DMS153 (cell line): ENCODE measurements around the gene ZNF777.
"Not testable (repeated sequence)": the region's sequence is repeated elsewhere in the genome, so short reads cannot be mapped to it uniquely, and the experiment has no call there.

Source experiments
- DNase-seq: peaks from one replicate; lab custom pipeline; 2025; lab: John Stamatoyannopoulos, UW

The ZNF777 gene

GRCh38 chr7:149414171-149414570 lies 46.7 kb downstream of the ZNF777 start:
- DNase-seq: no peak

- not testable (repeated sequence) for DNase-seq
Observed at GRCh38 chr7:149413083-149413482, 47.8 kb downstream of the ZNF777 start.

GRCh38 chr7:149409895-149410294 lies 51.0 kb downstream of the ZNF777 start:
- no peak for DNase-seq

GRCh38 chr7:149404825-149405224 lies 56.0 kb downstream of the ZNF777 start:
- DNase-seq: no peak

GRCh38 chr7:149404396-149404795 lies 56.5 kb downstream of the ZNF777 start:
- no peak for DNase-seq

- DNase-seq: no peak
Observed at GRCh38 chr7:149398195-149398820, 62.6 kb downstream of the ZNF777 start.

GRCh38 chr7:149397470-149398043 lies 63.3 kb downstream of the ZNF777 start:
- no peak for DNase-seq

- not testable (repeated sequence) for DNase-seq
Observed at GRCh38 chr7:149388550-149389335, 72.1 kb downstream of the ZNF777 start.

GRCh38 chr7:149386514-149386913 lies 74.3 kb downstream of the ZNF777 start:
- not testable (repeated sequence) for DNase-seq

- DNase-seq: peak; percentile 11
Observed at GRCh38 chr7:149385195-149385950, 75.5 kb downstream of the ZNF777 start.
